ENCODE data around the gene PCMT1.
"Not testable (repeated sequence)": the region's sequence is repeated elsewhere in the genome, so short reads cannot be mapped to it uniquely, and the experiment has no call there.

Gene PCMT1

DNA sequence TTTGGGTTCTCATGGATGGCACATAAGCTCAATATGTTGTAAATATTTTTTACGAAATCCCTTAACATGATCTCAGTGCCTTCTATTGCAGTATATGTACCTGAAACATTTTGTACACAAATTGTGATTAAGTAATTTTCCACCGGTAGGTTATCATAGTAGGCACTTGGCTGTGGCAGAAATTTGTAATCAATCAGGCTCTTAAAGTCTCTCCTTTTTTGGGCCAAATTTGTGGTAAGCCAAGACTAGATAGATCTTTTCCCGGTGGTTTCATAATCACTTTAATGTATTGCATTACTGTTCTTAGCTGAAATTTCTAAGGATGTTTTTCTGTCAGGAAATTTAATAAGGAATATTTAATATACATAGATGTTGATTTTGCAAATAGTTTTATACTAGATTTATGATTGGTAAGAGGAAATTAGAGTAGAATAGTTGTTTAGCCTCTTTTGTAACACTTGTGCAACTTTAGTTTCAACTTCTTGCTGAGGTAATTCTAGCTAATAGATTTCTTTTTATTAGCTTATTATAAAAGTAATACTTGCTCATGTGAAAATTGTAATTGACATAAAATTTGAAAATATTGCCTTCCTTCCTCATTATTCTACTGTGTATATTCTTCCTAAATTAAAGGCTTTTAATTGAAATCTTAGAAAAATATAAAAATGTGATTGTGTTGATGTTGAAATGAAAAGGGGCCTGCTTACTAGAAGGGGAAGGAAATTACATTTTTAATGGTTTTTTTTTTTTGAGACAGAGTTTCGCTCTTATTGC is 3.2 kb downstream of the PCMT1 start:
- no peak for TF ChIP-seq MYC (IDR thresholded peaks at IDR 0.05; ENCODE audit: low read depth, low read length)
- peak overlapping the region; percentile 35 for H3K4me3 ChIP-seq (ENCODE audit: low read depth, low read length)
- peak; percentile 51 for DNase-seq (ENCODE audit: low read depth)

DNA sequence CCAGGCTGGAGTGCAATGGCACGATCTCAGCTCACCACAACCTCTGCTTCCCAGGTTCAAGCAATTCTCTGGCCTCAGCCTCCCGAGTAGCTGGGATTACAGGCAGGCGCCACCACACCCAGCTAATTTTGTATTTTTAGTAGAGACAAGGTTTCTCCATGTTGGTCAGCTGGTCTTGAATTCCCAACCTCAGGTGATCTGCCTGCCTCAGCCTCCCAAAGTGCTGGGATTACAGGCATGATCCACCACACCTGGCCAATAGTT is 3.8 kb downstream of the PCMT1 start:
- not testable (repeated sequence) for H3K4me3 ChIP-seq (ENCODE audit: low read depth, low read length); DNase-seq (ENCODE audit: low read depth)

DNA sequence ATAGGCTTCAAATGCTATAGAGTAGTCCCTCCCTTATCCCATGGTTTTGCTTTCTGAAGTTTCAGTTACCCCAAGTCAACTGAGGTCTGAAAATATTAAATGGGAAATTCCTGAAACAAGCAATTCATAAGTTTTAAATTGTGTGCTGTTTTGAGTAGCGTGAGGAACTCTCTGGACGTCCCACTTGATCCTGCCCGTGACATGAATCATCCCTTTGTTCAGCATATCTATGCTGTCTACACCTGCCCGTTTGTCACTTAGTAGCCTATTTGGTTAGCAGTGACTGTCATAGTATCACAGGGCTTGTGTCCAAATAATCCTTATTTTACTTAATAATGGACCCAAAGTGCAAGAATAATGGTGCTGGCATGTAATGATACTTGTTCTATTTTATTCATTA is 5.0 kb downstream of the PCMT1 start:
- no peak overlapping the region for H3K4me3 ChIP-seq (ENCODE audit: low read depth, low read length)
- TF ChIP-seq POLR2A (IDR thresholded peaks at IDR 0.05; ENCODE audit: extremely low read depth, insufficient read length) (no peak), MYC (IDR thresholded peaks at IDR 0.05; ENCODE audit: low read depth, low read length) (no peak)
- TF ChIP-seq, protein P1, sequence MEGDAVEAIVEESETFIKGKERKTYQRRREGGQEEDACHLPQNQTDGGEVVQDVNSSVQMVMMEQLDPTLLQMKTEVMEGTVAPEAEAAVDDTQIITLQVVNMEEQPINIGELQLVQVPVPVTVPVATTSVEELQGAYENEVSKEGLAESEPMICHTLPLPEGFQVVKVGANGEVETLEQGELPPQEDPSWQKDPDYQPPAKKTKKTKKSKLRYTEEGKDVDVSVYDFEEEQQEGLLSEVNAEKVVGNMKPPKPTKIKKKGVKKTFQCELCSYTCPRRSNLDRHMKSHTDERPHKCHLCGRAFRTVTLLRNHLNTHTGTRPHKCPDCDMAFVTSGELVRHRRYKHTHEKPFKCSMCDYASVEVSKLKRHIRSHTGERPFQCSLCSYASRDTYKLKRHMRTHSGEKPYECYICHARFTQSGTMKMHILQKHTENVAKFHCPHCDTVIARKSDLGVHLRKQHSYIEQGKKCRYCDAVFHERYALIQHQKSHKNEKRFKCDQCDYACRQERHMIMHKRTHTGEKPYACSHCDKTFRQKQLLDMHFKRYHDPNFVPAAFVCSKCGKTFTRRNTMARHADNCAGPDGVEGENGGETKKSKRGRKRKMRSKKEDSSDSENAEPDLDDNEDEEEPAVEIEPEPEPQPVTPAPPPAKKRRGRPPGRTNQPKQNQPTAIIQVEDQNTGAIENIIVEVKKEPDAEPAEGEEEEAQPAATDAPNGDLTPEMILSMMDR (IDR thresholded peaks at IDR 0.05; ENCODE audit: low read depth, low read length) = no peak
- TF ChIP-seq, protein P2, sequence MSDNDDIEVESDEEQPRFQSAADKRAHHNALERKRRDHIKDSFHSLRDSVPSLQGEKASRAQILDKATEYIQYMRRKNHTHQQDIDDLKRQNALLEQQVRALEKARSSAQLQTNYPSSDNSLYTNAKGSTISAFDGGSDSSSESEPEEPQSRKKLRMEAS (IDR thresholded peaks at IDR 0.05; ENCODE audit: low read depth, low read length) = no peak
- no peak for DNase-seq (ENCODE audit: low read depth)

DNA sequence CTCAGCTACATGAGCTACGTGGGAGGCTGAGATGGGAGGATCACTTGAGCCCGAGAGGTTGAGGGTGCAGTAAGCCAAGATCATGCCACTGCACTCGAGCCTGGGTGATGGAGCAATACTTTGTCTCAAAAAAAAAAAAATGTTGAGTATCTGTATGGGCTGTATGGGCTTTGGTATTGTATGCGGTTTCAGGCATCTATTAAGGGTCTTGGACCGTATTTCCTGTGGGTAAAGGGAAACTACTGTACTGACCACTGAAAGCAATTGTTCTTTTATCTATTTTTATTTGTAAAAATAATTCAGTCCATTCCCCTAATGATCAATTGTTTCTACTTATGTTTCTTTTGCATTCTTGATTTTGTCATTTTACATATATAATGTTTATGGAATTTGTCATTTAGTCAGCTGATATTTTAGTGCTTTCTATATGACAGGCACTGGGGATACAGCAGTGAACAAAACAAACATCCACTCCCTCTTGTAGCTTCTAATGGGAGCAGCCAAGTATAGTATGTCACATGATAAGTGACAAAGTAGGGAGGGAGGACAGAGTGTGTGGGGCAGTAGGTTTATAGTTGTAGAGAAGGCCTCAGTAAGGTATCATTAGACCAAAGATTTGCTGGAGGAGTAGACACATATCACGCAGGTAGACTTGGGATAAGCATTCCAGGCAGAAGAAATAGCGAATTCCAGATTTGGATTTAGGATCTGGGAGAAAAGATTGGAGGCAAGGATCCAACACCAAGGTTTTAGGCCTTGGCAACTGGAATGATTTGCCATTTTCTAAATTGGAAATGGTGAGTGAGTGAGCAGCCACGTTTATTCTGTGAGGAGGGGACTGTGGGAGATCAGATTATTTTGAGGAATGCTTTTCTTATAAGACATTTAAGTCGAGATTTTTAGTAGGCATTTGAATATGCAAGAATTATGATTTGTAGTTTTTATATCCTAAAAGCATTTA is 6.0 kb downstream of the PCMT1 start:
- DNase-seq (ENCODE audit: low read depth) = no peak
- no peak overlapping the region for H3K4me3 ChIP-seq (ENCODE audit: low read depth, low read length)
- TF ChIP-seq MYC (IDR thresholded peaks at IDR 0.05; ENCODE audit: low read depth, low read length) = no peak
- TF ChIP-seq, protein P2 (IDR thresholded peaks at IDR 0.05; ENCODE audit: low read depth, low read length) = no peak
- TF ChIP-seq POLR2A (IDR thresholded peaks at IDR 0.05; ENCODE audit: extremely low read depth, insufficient read length) = no peak
- TF ChIP-seq, protein P1 (IDR thresholded peaks at IDR 0.05; ENCODE audit: low read depth, low read length) = no peak

DNA sequence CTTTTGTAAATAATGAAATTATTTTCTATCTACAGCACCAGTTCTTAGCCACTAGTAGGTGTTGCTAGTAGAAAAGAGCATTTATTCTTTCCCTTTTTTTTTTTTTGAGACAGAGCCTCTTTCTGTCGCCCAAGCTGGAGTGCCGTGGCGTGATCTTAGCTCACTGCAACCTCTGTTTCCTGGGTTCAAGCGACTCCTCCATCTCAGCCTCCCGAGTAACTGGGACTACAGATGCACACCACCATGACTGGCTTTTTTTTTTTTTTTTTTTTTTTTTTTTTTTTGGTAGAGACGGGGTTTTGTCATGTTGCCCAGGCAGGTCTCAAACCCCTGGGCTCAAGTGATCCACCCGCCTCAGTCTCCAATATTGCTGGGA is 6.7 kb downstream of the PCMT1 start:
- no peak overlapping the region for H3K4me3 ChIP-seq (ENCODE audit: low read depth, low read length)
- DNase-seq (ENCODE audit: low read depth) = no peak
- TF ChIP-seq MYC (IDR thresholded peaks at IDR 0.05; ENCODE audit: low read depth, low read length) (no peak), POLR2A (IDR thresholded peaks at IDR 0.05; ENCODE audit: extremely low read depth, insufficient read length) (no peak)
- TF ChIP-seq, protein P2 (IDR thresholded peaks at IDR 0.05; ENCODE audit: low read depth, low read length) = no peak
- TF ChIP-seq, protein P1 (IDR thresholded peaks at IDR 0.05; ENCODE audit: low read depth, low read length) = no peak

DNA sequence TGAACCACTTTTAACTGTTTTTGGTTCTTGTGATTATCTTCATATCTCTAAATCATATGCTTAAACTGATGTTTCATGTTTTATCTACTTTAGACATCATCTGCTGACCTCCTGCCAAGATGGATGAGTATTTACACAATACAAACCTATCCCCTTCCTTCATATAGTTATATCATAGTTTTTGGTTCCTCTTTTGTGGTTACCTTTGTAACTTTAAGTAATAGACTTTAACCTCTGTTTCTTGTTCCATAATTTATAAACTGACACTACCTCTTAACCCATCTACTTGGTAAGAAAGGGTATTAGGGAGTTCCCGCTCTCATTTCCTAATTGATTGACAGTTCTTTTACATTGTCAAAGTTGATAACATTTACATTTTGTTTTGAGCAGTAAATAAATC is 11.9 kb downstream of the PCMT1 start:
- peak; percentile 75 for DNase-seq (ENCODE audit: low read depth)
- no peak for TF ChIP-seq MYC (IDR thresholded peaks at IDR 0.05; ENCODE audit: low read depth, low read length)
- H3K4me3 ChIP-seq (ENCODE audit: low read depth, low read length) = no peak overlapping the region

DNA sequence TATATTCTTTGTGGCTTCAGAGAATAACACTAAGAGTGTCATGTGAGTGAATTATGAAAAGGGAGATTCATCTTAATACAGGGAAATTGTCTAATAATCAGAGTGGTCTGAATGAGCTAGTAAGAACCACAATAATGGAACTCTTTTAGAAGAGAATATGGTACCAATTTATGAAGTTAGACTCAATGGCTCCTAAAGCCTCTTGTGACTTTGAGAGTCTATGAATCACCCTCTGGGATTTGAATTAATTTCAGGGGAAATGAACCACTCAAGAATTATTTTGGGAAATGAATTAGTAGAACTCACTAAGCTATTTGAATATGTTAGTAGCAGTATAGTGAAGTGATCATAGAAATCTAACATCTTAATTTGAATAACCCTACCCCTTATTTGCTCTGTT is 14.3 kb downstream of the PCMT1 start:
- no peak for DNase-seq (ENCODE audit: low read depth)
- H3K4me3 ChIP-seq (ENCODE audit: low read depth, low read length) = no peak overlapping the region
- TF ChIP-seq, protein P2 (IDR thresholded peaks at IDR 0.05; ENCODE audit: low read depth, low read length) = no peak
- no peak for TF ChIP-seq POLR2A (IDR thresholded peaks at IDR 0.05; ENCODE audit: extremely low read depth, insufficient read length)
- TF ChIP-seq, protein P1 (IDR thresholded peaks at IDR 0.05; ENCODE audit: low read depth, low read length) = no peak

Data from NB4 (cell line).